ENCODE measurements around the gene CDK4.

Gene CDK4

DNA sequence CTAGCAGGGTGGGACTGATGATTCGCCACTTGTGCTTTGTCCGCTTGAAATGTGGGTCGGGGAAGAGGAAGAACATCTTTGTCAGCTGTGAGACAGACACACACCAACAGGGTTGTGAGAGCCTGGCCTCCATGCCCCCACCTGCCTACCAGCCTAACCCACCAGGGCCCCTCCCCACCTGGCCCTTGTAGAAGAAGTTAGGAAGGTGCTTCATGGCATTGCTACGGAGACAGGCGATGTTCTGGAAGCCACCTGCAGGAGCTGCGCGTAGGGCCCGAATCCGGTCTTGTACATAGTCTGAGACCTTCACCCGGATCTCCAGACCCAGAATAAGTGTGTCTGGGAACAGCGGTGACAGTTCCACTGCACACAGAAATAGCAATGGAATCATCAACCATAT is 17.5 kb upstream of the CDK4 start:
- H3K4me3 ChIP-seq (replicated peaks; ENCODE audit: insufficient read depth, low read length) = no peak overlapping the region
- TF ChIP-seq GABPA (IDR thresholded peaks at IDR 0.05; ENCODE audit: low read depth) (no peak), SPI1 (IDR thresholded peaks at IDR 0.05; ENCODE audit: borderline replicate concordance, low read depth) (no peak), REST (IDR thresholded peaks at IDR 0.05; ENCODE audit: insufficient replicate concordance, low read depth) (no peak), POLR2AphosphoS5 (IDR thresholded peaks at IDR 0.05; ENCODE audit: low read depth) (no peak), CTCF (IDR thresholded peaks at IDR 0.05; ENCODE audit: insufficient read depth, low read length) (no peak)
- DNase-seq (ENCODE audit: low read depth in 1 of 2, low spot score in 1 of 2) = no peak
- peaks cover 24% of the 10 kb centered on the region for H3K27me3 ChIP-seq (ENCODE audit: insufficient read depth, poor library complexity, severe bottlenecking)
- H3K27ac ChIP-seq (replicated peaks) = no peak overlapping the region

- Histone ChIP-seq H3K4me3 (replicated peaks; ENCODE audit: insufficient read depth, low read length) (no peak overlapping the region), H3K27me3 (ENCODE audit: insufficient read depth, poor library complexity, severe bottlenecking) (peaks cover 28% of the 10 kb centered on the region), H3K27ac (replicated peaks) (no peak overlapping the region)
- no peak for DNase-seq (ENCODE audit: low read depth in 1 of 2, low spot score in 1 of 2)
- no peak for TF ChIP-seq REST (IDR thresholded peaks at IDR 0.05; ENCODE audit: insufficient replicate concordance, low read depth)
- no peak for TF ChIP-seq SPI1 (IDR thresholded peaks at IDR 0.05; ENCODE audit: borderline replicate concordance, low read depth)
- no peak for TF ChIP-seq POLR2AphosphoS5 (IDR thresholded peaks at IDR 0.05; ENCODE audit: low read depth)
- no peak for TF ChIP-seq CTCF (IDR thresholded peaks at IDR 0.05; ENCODE audit: insufficient read depth, low read length)
- TF ChIP-seq GABPA (IDR thresholded peaks at IDR 0.05; ENCODE audit: low read depth) = no peak
Measured at GRCh38 chr12:57767876-57768275, 15.8 kb upstream of the CDK4 start.

- Histone ChIP-seq H3K27ac (replicated peaks) (no peak overlapping the region), H3K4me3 (replicated peaks; ENCODE audit: insufficient read depth, low read length) (no peak overlapping the region), H3K27me3 (ENCODE audit: insufficient read depth, poor library complexity, severe bottlenecking) (peaks cover 28% of the 10 kb centered on the region)
- DNase-seq (ENCODE audit: low read depth in 1 of 2, low spot score in 1 of 2) = no peak
- TF ChIP-seq CTCF (IDR thresholded peaks at IDR 0.05; ENCODE audit: insufficient read depth, low read length) = no peak
- TF ChIP-seq SPI1 (IDR thresholded peaks at IDR 0.05; ENCODE audit: borderline replicate concordance, low read depth) = no peak
- no peak for TF ChIP-seq GABPA (IDR thresholded peaks at IDR 0.05; ENCODE audit: low read depth)
- TF ChIP-seq POLR2AphosphoS5 (IDR thresholded peaks at IDR 0.05; ENCODE audit: low read depth) = no peak
- TF ChIP-seq REST (IDR thresholded peaks at IDR 0.05; ENCODE audit: insufficient replicate concordance, low read depth) = no peak
Measured at GRCh38 chr12:57767305-57767698, 15.2 kb upstream of the CDK4 start.

Measured in HL-60 (cell line).